Ascending aorta (tissue), 2 donors: ENCODE results near the gene OR4X1. TPM values are rescaled to one million over a fixed set of nuclear protein-coding genes. Genes with fewer than 3 reads are reported as not detected.

Source experiments
- DNase-seq, 2 donors: peaks; one replicate each; pipeline ENCODE4 v3.0.0-alpha.2; 2019; ENCODE audit warnings: low spot score in 2 of 2
- H3K27ac ChIP-seq, 2 donors: fragments of 200-600 bp; sonication (generic); one replicate each; pipeline ENCODE4 v1.5.1; 2016 to 2017; ENCODE audit warnings: mild to moderate bottlenecking in 1 of 2
- H3K27me3 ChIP-seq: fragments of 200-600 bp; sonication (generic); one replicate; pipeline ENCODE4 v1.5.1; 2017
- H3K36me3 ChIP-seq, 2 donors: fragments of 200-600 bp; sonication (generic); one replicate each; pipeline ENCODE4 v1.5.1; 2016
- H3K4me1 ChIP-seq, 2 donors: fragments of 200-600 bp; sonication (generic); one replicate each; pipeline ENCODE4 v1.5.1; 2016 to 2017; ENCODE audit warnings: mild to moderate bottlenecking in 1 of 2
- H3K4me3 ChIP-seq, 2 donors: fragments of 200-600 bp; sonication (generic); one replicate each; pipeline ENCODE4 v1.5.1; 2016 to 2017; ENCODE audit warnings: mild to moderate bottlenecking in 1 of 2
- H3K9me3 ChIP-seq, 2 donors: fragments of 200-600 bp; sonication (generic); one replicate each; pipeline ENCODE4 v1.5.1; 2016
- CTCF ChIP-seq, 3 experiments: fragments of 200-600 bp in 2 of 3; fragments of 450-650 bp in 1 of 3; sonication (generic) in 2 of 3; IDR thresholded peaks; one replicate each; pipeline ENCODE4 v1.5.1; 2016 to 2019; ENCODE audit warnings: antibody characterized with exemption in 3 of 3, mild to moderate bottlenecking in 1 of 3, moderate library complexity in 1 of 3
- intact Hi-C: fragments of 100-400 bp; cut with DNase I; formaldehyde crosslinking; loops from one replicate; pipeline ENCODE4 v1.15.1; 2023
- total RNA-seq: library from RNA; depleted of rRNA; stranded (reverse); fragments of >200 nt; gene quantifications from one replicate; pipeline ENCODE4 v1.1.0, GENCODE V29; 2016

Gene OR4X1
- total RNA-seq, 1 donor from 2014 or later, result not detected

- H3K27me3 ChIP-seq, result no peaks in the 10 kb centered on the region
- peaks cover 0 to 14% of the 10 kb centered on the region in 2 donors for H3K9me3 ChIP-seq
- intact Hi-C loops, result no loop called here
- H3K36me3 ChIP-seq, result no peaks in the 10 kb centered on the region
- H3K4me1 ChIP-seq, result no peaks in the 10 kb centered on the region
- DNase-seq, result no peak
- no peak for TF ChIP-seq CTCF (IDR thresholded peaks at IDR 0.05)
- no peak within 1 kb of the TSS for H3K4me3 ChIP-seq
- H3K27ac ChIP-seq, result no peak within 1 kb of the TSS
Measured at GRCh38 chr11:48244804-48245203, 18.9 kb upstream of the OR4X1 start, which contains the start of gene OR4X2. Gene OR4X2, plus strand, starts transcription at chr11:48245104. Its CDS starts 0 bp downstream, at chr11:48245104.

- Histone ChIP-seq H3K4me1 (no peaks in the 10 kb centered on the region), H3K4me3 (no peak overlapping the region), H3K9me3 (peaks cover 0 to 14% of the 10 kb centered on the region in 2 donors), H3K27ac (no peak overlapping the region), H3K27me3 (no peaks in the 10 kb centered on the region), H3K36me3 (no peaks in the 10 kb centered on the region)
- intact Hi-C loops, result no loop called here
- TF ChIP-seq CTCF (IDR thresholded peaks at IDR 0.05), result no peak
- no peak for DNase-seq
Measured at GRCh38 chr11:48248902-48249301, 14.8 kb upstream of the OR4X1 start.

GRCh38 chr11:48261600-48261999 is 2.1 kb upstream of the OR4X1 start:
- no peaks in the 10 kb centered on the region for H3K4me1 ChIP-seq
- no peaks in the 10 kb centered on the region for H3K9me3 ChIP-seq
- no peak for DNase-seq
- intact Hi-C loops, result no loop called here
- no peak for TF ChIP-seq CTCF (IDR thresholded peaks at IDR 0.05)
- no peaks in the 10 kb centered on the region for H3K27me3 ChIP-seq
- no peaks in the 10 kb centered on the region for H3K36me3 ChIP-seq
- no peak overlapping the region for H3K4me3 ChIP-seq
- H3K27ac ChIP-seq, result no peak overlapping the region

- Histone ChIP-seq H3K36me3 (no peaks in the 10 kb centered on the region), H3K27me3 (no peaks in the 10 kb centered on the region), H3K4me3 (no peak overlapping the region), H3K4me1 (no peaks in the 10 kb centered on the region), H3K27ac (no peak overlapping the region), H3K9me3 (no peaks in the 10 kb centered on the region)
- DNase-seq, result no peak
- TF ChIP-seq CTCF (IDR thresholded peaks at IDR 0.05), result no peak
- intact Hi-C loops, result no loop called here
Measured at GRCh38 chr11:48270621-48271020, 7.0 kb downstream of the OR4X1 start.

GRCh38 chr11:48272606-48273005 is 8.9 kb downstream of the OR4X1 start:
- intact Hi-C loops, result no loop called here

More at GRCh38 chr11:48272606-48273005, 8.9 kb downstream of the OR4X1 start:
- Histone ChIP-seq H3K27ac (no peak overlapping the region), H3K4me3 (no peak overlapping the region), H3K27me3 (no peaks in the 10 kb centered on the region), H3K9me3 (no peaks in the 10 kb centered on the region), H3K36me3 (no peaks in the 10 kb centered on the region), H3K4me1 (no peaks in the 10 kb centered on the region)
- DNase-seq, result no peak
- TF ChIP-seq CTCF (IDR thresholded peaks at IDR 0.05), result no peak
